GM21526 (cell line): ENCODE results near the gene CTNND2.

ENCODE experiments used
- ATAC-seq: cut with Tn5 transposase; IDR thresholded peaks from one replicate; pipeline ENCODE4 v1.9.1; 2021; ENCODE audit warnings: moderate library complexity; ENCODE audit not compliant: unreplicated experiment, low FRiP score

CTNND2 gene

DNA sequence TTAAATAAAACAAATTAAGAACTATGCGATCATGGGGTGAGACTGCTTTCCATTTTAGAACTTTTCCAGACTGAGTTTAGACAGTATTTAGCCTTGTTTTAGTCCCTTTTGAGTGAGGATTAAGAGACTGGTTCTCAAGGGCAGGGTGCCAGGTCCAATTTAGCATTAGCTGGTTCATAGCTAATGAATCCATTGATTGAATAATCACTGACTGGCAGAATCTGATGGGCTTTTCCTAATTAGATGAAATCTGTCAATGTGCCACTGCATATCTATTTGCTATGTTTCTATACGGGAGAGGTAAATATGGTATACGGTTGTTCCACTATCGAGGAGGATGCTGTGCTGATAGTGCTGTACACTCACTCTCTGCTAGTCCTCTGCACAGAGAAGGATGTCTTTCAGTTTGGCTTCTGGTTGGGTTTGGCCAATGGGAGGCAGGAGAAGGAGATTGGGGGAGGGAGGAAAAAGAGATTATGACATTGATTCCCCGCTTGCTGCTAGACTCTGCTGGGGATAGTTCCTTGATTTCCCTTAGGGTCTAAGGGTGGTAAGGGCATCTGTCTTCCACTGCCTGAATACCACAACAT lies 496.6 kb downstream of the CTNND2 start:
- ATAC-seq, result no peak

DNA sequence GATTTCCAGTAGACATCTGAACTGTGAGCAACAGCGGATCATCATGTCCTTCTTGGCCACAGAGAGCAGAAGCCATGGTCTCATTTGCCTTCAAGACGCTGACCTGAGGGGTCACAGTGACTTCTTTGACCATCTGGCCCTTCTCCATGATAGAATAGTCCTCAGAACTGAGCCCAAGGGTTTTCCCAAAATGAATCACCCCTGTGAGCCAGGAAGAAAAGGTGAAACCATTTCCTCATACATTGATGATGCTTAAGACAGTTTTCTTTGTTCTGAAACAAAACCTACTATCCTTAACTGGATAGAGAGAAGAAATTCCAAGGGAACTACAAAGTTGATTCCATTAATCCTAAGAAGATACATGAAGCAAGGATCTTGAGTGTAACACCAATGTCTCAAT lies 503.9 kb downstream of the CTNND2 start:
- ATAC-seq, result no peak

DNA sequence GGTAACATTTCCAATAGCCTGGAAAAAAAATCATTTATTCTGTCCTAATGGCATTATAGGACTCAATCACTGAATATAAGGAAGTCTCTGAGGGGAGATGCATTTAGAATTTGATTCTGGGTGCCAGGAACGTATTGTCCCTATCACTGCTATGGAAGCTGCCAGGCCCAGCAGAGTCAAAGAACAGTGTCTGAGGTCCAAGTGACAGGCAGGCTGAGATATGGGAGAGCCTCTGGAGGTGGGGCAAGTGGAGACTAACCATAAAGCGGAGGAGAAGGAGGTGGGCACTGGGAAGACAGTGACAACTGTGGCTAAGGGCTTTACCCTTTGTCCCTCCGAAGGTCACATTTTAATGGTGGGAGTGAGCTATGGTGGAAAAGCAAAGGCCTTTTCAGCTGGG lies 505.5 kb downstream of the CTNND2 start:
- ATAC-seq, result no peak

DNA sequence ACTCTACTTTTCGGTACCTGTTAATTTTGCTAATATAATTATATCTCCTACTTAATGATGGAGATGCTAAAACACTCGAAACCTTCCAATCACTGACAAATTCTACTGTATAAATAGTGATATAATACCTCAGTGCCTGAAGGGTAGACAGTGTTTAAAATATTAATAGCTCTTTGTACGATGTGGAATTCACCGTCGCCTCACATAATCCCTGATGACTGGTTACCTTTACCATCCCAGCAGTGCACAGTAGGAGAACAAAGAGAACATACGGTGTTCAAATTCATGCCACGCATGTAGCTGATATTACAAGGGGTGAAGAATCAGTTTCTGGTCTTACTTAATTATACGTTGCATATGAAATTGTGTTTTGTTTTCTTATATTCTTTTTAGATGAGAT lies 506.7 kb downstream of the CTNND2 start:
- ATAC-seq, result no peak

DNA sequence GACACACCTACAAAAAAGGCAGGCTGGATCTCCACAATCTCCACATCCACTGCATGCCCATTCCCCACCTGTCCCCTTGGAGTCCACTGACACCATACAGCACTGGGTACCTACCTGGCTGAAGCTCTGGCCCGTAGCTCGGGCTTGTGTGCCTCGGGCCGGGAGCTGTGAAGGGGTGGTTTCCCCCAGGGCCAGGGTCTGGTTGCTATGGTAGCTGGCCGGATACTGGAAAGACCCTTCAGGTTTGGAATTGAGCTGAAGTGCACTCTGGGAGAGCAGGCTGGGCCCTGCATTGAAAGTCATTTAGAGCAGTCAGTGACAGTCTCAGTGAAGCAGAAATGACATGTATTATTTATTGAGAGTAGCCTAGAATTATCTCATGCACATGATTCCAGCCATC lies 507.3 kb downstream of the CTNND2 start:
- no peak for ATAC-seq

- no peak for ATAC-seq
Measured at GRCh38 chr5:11394933-11395332, 509.3 kb downstream of the CTNND2 start.

- no peak for ATAC-seq
Measured at GRCh38 chr5:11390291-11390767, 513.9 kb downstream of the CTNND2 start.

DNA sequence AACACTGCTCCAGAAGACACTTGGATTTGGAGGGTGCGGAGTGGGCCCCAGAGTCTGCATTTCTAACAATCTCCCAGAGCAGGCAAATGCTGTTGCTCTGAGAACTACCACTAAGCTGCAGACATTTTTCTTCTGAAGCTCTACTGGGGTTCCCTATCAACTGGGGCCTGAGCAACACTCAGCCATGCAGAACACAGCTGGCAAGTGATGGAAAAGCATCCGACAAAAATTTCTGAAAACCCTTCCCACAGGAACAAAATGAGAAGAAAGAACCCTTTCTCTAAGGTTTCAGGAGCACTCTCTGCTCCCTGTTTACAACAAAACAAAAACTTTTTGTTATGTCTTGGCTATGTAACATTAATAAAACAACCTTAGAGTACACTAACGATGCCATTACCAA lies 516.9 kb downstream of the CTNND2 start:
- no peak for ATAC-seq

- ATAC-seq, result no peak
Measured at GRCh38 chr5:11386398-11386797, 517.8 kb downstream of the CTNND2 start.

- no peak for ATAC-seq
Measured at GRCh38 chr5:11385901-11386293, 518.3 kb downstream of the CTNND2 start.

DNA sequence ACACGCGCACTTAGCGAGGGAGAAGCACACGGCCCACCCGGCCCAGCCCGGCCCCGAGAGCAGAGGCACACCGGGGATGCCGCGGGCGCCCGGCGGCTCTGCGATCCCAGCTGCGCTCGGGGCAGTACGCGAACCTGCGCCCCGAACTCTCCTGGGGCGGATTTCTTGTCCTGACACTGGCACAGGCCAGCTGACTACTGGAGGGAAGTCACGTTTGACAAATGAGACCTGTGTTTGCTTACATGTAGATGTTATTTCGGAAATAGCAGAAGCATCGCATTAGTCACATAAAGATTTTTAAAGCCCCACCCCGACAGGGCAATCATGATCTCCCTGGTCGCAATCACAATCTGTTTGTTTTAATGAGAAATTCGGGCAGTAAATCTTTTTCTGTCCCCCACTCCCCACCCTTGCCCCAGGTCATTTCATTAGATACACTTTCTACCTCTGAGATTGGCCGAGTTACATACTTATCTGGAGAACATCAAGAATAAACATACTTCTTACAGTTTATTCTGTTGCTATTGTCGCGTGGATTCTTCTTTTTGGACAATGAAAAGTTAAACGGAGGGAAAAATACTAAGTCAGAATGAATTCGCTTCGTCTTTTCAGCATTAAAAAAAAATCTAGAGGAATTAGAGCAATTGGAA lies 518.9 kb downstream of the CTNND2 start:
- ATAC-seq, result no peak

DNA sequence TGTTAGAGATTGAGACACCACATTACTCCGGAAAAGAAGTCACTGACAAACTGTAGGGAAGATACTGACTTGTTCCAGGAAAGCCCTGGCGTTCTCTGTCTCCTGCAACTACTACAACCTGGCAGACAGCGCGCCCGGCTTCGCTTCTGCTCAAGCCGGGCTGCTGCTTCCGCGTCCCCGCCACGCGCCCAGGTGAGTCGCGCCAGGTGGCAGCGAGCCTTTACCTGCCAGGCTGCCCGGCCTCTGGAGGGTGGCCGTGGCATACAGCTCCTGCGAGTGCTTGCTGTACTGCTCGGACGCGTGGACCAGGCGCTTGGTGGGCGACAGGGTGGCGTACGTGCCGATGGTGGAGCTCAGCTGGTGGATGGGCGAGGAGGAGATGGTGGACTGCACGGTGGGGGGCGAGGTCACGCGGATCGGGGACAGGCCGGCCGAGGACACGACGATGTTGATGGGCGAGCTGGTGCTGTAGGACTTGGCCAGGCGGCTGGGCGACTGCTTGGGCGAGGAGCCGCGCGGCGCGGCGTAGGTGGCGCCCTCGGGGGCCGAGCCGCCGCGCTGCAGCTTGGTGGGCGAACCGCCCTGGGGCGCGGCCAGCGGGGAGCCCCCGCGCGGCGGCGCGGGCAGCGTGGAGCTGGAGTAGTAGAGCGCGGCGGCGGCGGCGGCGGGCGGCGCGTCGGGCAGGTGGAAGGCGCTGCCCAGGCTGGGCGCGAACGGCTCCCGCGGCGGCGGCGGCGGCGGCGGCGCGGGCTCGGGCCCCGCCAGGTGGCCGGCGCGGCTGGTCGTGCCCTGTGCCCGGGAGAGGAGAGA lies 519.6 kb downstream of the CTNND2 start:
- no peak for ATAC-seq

DNA sequence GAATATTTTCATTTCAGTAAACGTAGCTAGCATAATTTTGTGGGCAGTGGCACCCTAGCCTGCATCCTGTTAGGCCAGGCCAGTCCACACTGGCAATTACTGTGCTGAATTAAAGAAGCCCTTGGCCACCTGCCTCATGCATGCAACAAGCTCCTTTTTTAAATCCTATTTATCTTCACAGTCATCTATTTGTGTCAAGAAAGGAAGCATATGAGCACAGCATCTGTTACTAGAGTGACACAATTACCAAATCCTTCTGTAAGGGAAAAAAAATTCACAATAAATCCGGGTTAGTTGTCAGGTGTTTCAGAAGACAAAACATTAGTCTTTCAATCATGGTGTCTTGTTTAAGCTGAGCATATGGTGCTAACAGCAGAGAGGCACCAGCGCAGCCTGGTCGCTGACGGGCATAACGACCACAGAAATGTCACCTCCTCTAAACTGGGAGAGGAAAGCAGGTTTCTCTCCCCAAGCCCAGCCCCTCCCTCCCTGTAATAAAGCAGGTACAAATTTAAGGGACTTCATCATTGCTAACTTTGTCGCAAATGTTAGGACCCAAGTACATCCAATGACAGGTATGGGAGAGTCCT lies 520.6 kb downstream of the CTNND2 start:
- ATAC-seq, result no peak

- ATAC-seq, result no peak
Measured at GRCh38 chr5:11378461-11378860, 525.8 kb downstream of the CTNND2 start.

DNA sequence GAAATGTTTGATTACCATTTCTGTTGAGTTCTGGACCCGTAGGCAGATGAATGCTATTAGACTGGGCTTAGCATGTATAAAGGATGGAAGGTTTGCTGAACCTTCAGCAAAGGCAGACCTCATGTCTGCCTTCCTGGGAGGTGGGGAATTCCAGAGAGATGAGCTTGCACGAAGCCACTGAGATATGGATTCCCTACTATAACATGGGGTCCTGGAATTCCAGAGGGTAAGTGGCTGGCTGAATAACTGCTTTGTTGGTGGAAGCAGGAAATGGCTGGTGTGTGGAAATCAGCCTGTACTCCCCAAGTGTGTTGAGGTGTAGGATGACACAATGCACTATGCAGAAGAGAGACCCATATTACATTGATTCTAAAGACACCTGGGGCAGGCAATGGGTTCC lies 526.4 kb downstream of the CTNND2 start:
- no peak for ATAC-seq

- no peak for ATAC-seq
Measured at GRCh38 chr5:11372191-11372590, 532.1 kb downstream of the CTNND2 start.

DNA sequence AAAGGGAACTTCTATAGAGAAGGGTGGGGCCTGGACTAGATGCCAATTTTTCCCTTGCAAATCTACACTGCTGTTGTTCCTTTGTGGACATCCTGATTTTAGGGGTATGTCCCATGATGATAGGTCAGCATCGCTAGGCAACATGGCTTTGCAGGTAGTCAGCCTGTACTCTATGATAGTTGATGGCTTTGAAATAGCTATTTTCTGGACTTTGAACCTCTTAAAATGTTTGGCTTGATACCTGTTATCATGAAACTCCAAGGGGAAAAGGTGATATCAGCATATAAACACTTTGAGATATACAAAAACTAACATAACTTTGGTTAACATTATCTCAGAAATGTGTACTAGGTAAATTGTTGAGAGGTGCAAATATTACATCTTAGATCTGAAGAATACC lies 533.2 kb downstream of the CTNND2 start:
- no peak for ATAC-seq

GRCh38 chr5:11364531-11364930 lies 539.7 kb downstream of the CTNND2 start:
- no peak for ATAC-seq

GRCh38 chr5:11363631-11364178 lies 540.5 kb downstream of the CTNND2 start:
- ATAC-seq, result no peak

- ATAC-seq, result no peak
Measured at GRCh38 chr5:11361768-11362167, 542.5 kb downstream of the CTNND2 start.

DNA sequence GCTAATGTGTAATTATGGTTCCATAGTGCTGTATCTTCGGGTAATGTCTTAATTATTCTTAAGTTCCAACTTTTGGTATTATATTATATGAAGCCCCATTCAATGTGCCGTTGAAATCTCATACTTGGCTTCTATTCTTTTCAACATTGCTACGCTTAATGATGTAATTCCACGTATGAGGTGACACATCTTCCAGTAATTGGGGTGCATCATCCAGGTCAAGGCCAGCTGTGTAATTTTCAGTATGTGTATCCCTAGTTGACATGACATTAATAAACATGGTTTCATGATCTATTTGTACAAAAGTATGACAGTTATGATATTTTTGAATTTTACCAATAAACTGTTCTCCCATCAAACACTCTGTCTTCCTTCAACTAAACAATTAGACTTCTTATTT lies 546.3 kb downstream of the CTNND2 start:
- ATAC-seq, result no peak
